Germinal center (tissue), 1 donor: ENCODE measurements around the gene LETMD1.
"Not testable (repeated sequence)": the region's sequence is repeated elsewhere in the genome, so short reads cannot be mapped to it uniquely, and the experiment has no call there.

ENCODE experiments used
- DNase-seq: peaks from one replicate; pipeline ENCODE4 v3.0.0; 2012; ENCODE audit warnings: mixed read lengths, low spot score

The LETMD1 gene

GRCh38 chr12:51047655-51048540 is at the start of gene LETMD1:
Gene LETMD1 (plus strand): TSS chr12:51048327. CDS start chr12:51048357, 30 bp downstream.
- DNase-seq: peak; percentile 96

GRCh38 chr12:50999093-50999492 is 49.0 kb upstream of the LETMD1 start:
- no peak for DNase-seq

- DNase-seq: no peak
Measured at GRCh38 chr12:51000245-51000644, 47.9 kb upstream of the LETMD1 start.

GRCh38 chr12:51001799-51002198 is 46.3 kb upstream of the LETMD1 start:
- DNase-seq: no peak

- no peak for DNase-seq
Measured at GRCh38 chr12:51004504-51004903, 43.6 kb upstream of the LETMD1 start.

- no peak for DNase-seq
Measured at GRCh38 chr12:51005030-51005429, 43.1 kb upstream of the LETMD1 start.

- DNase-seq: no peak
Measured at GRCh38 chr12:51005671-51006070, 42.5 kb upstream of the LETMD1 start.

GRCh38 chr12:51008329-51009055 is 39.6 kb upstream of the LETMD1 start:
- DNase-seq: no peak

- DNase-seq: no peak
Measured at GRCh38 chr12:51009056-51009440, 39.1 kb upstream of the LETMD1 start.

GRCh38 chr12:51011955-51012354 is 36.2 kb upstream of the LETMD1 start:
- DNase-seq: no peak

GRCh38 chr12:51012570-51013236 is 35.4 kb upstream of the LETMD1 start:
- DNase-seq: no peak

- no peak for DNase-seq
Measured at GRCh38 chr12:51013441-51013840, 34.7 kb upstream of the LETMD1 start.

- DNase-seq: not testable (repeated sequence)
Measured at GRCh38 chr12:51014467-51014866, 33.7 kb upstream of the LETMD1 start.

GRCh38 chr12:51017452-51017851 is 30.7 kb upstream of the LETMD1 start:
- DNase-seq: no peak

GRCh38 chr12:51018956-51019355 is 29.2 kb upstream of the LETMD1 start:
- DNase-seq: no peak

- no peak for DNase-seq
Measured at GRCh38 chr12:51019927-51020326, 28.2 kb upstream of the LETMD1 start.

GRCh38 chr12:51020448-51021182 is 27.5 kb upstream of the LETMD1 start:
- no peak for DNase-seq

GRCh38 chr12:51021694-51022093 is 26.4 kb upstream of the LETMD1 start:
- DNase-seq: no peak

GRCh38 chr12:51023625-51024382 is 24.3 kb upstream of the LETMD1 start:
- no peak for DNase-seq

- DNase-seq: peak; percentile 38
Measured at GRCh38 chr12:51025338-51025835, 22.7 kb upstream of the LETMD1 start.
